Measurements from ENCODE around the gene HAGH.

DNA sequence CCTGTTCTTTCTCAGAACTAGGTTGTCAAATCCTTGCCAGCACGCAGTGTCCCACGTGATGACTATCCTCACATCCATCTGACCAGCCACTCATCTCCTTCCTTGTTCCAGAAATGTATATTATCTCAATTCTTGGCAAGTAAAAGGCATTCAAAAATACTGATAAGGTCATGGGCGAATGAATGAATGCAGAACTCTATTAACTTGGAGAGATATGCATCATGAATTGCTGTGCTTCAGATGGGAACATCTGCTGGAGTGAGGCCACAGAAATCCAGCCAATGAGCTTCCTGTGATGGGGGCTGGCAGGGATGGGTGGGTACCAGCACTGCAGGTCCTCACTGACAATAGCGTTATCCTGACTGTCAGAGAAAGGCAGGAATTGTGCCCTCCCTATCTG lies 19.4 kb upstream of the HAGH start:
- TF ChIP-seq POLR2AphosphoS5 (IDR thresholded peaks at IDR 0.05) = no peak
- TF ChIP-seq, protein P1, sequence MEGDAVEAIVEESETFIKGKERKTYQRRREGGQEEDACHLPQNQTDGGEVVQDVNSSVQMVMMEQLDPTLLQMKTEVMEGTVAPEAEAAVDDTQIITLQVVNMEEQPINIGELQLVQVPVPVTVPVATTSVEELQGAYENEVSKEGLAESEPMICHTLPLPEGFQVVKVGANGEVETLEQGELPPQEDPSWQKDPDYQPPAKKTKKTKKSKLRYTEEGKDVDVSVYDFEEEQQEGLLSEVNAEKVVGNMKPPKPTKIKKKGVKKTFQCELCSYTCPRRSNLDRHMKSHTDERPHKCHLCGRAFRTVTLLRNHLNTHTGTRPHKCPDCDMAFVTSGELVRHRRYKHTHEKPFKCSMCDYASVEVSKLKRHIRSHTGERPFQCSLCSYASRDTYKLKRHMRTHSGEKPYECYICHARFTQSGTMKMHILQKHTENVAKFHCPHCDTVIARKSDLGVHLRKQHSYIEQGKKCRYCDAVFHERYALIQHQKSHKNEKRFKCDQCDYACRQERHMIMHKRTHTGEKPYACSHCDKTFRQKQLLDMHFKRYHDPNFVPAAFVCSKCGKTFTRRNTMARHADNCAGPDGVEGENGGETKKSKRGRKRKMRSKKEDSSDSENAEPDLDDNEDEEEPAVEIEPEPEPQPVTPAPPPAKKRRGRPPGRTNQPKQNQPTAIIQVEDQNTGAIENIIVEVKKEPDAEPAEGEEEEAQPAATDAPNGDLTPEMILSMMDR (IDR thresholded peaks at IDR 0.05) = no peak
- TF ChIP-seq EP300 (IDR thresholded peaks at IDR 0.05) = no peak
- TF ChIP-seq POLR2A (IDR thresholded peaks at IDR 0.05) = no peak

All from upper lobe of left lung (tissue), 4 donors.